H1 (cell line): ENCODE measurements around the gene MLLT11. TPM values are rescaled to one million over a fixed set of nuclear protein-coding genes. Genes with fewer than 3 reads are reported as not detected.

Experiments used
- HDAC2 ChIP-seq, 2 experiments: fragments of 300-600 bp in 1 of 2; sonication (generic) in 1 of 2; IDR thresholded peaks; 2 replicates each; pipeline ENCODE4 v1.6.1; 2011 to 2012; ENCODE audit warnings: low read depth in 2 of 2, low read length in 2 of 2, mild to moderate bottlenecking in 2 of 2, moderate library complexity in 2 of 2, borderline replicate concordance in 1 of 2, inconsistent platforms in 1 of 2
- PHF8 ChIP-seq: fragments of 200-600 bp; sonication (generic); conservative IDR thresholded peaks from 2 replicates; pipeline ENCODE4 v1.7.1; 2012; ENCODE audit warnings: low read depth, mild to moderate bottlenecking, inconsistent platforms, low read length, moderate library complexity
- RAD21 ChIP-seq, 2 experiments: IDR thresholded peaks in 1 of 2; conservative IDR thresholded peaks in 1 of 2; 2 replicates each; pipeline ENCODE4 v1.6.1; 2011; ENCODE audit warnings: low read depth in 2 of 2, low read length in 2 of 2, improper control_type of control experiment in 1 of 2, inconsistent platforms in 1 of 2, mild to moderate bottlenecking in 1 of 2, moderate library complexity in 1 of 2
- TAF1 ChIP-seq: IDR thresholded peaks from 2 replicates; pipeline ENCODE4 v1.6.1; 2011; ENCODE audit warnings: mild to moderate bottlenecking, low read depth, low read length
- TAF7 ChIP-seq: optimal IDR thresholded peaks from 2 replicates; pipeline ENCODE3; 2011; ENCODE audit warnings: low read depth, mild to moderate bottlenecking, inconsistent platforms, low read length, moderate library complexity, borderline replicate concordance
- TCF12 ChIP-seq: IDR thresholded peaks from 2 replicates; pipeline ENCODE4 v1.6.1; 2011; ENCODE audit warnings: low read depth, mild to moderate bottlenecking, low read length
- polyA plus RNA-seq, 7 experiments: library from polyadenylated mRNA; depleted of rRNA in 3 of 7; stranded (reverse) in 5 of 7; unstranded in 2 of 7; fragments of >200 nt in 5 of 7; fragments of 200-250 nt in 2 of 7; gene quantifications; 1 replicate in 5 of 7; 2 replicates in 1 of 7; 4 replicates in 1 of 7; pipeline versions ENCODE4 v1.2.1 to v1.2.3, GENCODE V29; 2011 to 2013; ENCODE audit warnings: missing spikeins in 2 of 7, mixed read lengths in 2 of 7
- total RNA-seq: library from RNA; stranded (reverse); fragmentation: NEBNext Ultra II Directional; extraction: Animal tissue kit (Norgen Biotek cat#: 25700); gene quantifications from 2 replicates; pipeline ENCODE4 v1.2.1, GENCODE V29; 2021
- TF ChIP-seq, protein P1 (sequence below), 3 experiments: IDR thresholded peaks; 1 replicate in 2 of 3; 2 replicates in 1 of 3; pipeline versions ENCODE4 v1.5.1 to v1.6.1; 2011; ENCODE audit warnings: low read length in 3 of 3, mild to moderate bottlenecking in 3 of 3, inconsistent platforms in 2 of 3, low read depth in 1 of 3, moderate library complexity in 1 of 3; ENCODE audit not compliant: insufficient read depth in 1 of 3; ENCODE audit errors: control extremely low read depth in 1 of 3
- TF ChIP-seq, protein P2 (sequence below): IDR thresholded peaks from 2 replicates; pipeline ENCODE4 v1.6.1; 2012; ENCODE audit warnings: low read length, inconsistent platforms

The MLLT11 gene
- total and polyA plus RNA-seq, 2 of the 8 experiments (the other 6 are each of a cell fraction or from before 2014, with no cell fraction given): 13.7 to 18.1 TPM

DNA sequence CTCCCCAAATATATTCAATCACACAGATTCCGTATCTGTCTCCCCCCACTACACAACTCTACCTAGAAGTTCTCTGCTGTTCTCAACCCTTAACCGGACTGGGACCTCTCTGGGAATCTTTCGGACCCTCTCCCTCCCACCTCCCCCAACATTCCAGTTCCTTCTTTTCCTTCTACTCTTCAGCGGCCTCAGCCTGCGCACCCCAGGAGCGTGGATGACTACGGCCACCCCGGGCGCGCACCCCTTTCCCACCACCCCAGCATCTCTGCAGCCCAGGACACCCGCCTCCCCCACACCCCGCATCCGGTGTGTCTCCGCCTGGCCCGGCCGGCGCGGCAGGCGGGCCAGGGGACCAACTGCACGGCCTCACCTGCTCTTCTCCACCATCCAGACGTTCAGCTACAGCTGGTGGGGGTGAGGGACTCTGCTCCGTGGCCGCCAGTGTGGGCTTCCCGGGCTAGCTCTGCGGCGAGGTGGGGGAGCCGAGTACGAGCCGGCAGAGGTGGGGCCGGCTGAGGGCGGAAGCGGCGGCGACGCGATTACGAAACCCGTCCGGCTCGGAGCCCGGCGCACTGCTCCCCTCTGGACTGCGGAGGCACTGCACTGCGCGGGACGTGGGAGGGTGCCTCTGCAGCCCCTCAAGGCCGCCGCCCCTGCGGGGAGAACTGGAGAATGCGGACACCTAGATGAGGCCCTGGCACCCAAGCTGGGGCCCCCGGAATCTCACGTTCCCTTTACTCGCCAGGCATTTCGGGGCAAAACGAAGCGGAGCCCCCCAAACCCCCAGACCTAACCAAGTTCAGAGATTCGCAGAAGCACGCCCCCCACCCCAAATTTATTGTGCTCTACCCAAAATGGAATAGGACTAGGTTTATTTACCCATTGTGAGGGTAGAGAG is 839 bp upstream of the MLLT11 start, which contains the start of gene CDC42SE1 (continued):
- peak; percentile 20 to 50; a peak in 3 of 4 replicates for TF ChIP-seq RAD21 (IDR thresholded peaks at IDR 0.05 in 1 of 2, conservative IDR thresholded peaks at IDR 0.05 in 1 of 2; ENCODE audit: low read depth in 2 of 2, low read length in 2 of 2)
- 0 out of 2 replicates have a peak, but pooled peaks have one; percentile 19 for TF ChIP-seq TCF12
- TF ChIP-seq, protein P1, sequence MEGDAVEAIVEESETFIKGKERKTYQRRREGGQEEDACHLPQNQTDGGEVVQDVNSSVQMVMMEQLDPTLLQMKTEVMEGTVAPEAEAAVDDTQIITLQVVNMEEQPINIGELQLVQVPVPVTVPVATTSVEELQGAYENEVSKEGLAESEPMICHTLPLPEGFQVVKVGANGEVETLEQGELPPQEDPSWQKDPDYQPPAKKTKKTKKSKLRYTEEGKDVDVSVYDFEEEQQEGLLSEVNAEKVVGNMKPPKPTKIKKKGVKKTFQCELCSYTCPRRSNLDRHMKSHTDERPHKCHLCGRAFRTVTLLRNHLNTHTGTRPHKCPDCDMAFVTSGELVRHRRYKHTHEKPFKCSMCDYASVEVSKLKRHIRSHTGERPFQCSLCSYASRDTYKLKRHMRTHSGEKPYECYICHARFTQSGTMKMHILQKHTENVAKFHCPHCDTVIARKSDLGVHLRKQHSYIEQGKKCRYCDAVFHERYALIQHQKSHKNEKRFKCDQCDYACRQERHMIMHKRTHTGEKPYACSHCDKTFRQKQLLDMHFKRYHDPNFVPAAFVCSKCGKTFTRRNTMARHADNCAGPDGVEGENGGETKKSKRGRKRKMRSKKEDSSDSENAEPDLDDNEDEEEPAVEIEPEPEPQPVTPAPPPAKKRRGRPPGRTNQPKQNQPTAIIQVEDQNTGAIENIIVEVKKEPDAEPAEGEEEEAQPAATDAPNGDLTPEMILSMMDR (IDR thresholded peaks at IDR 0.05; ENCODE audit: control extremely low read depth in 1 of 3, insufficient read depth in 1 of 3, low read depth in 1 of 3, low read length in 3 of 3): peak; percentile 75 to 82 (median 80)
- peak in 1 of 2 experiments; percentile 78; a peak in 1 of 4 replicates for TF ChIP-seq HDAC2 (IDR thresholded peaks at IDR 0.05; ENCODE audit: borderline replicate concordance in 1 of 2, low read depth in 2 of 2, low read length in 2 of 2)
- TF ChIP-seq TAF7: peak; percentile 56
- TF ChIP-seq PHF8: peak; percentile 64
- peak; percentile 68 for TF ChIP-seq TAF1
- TF ChIP-seq, protein P2, sequence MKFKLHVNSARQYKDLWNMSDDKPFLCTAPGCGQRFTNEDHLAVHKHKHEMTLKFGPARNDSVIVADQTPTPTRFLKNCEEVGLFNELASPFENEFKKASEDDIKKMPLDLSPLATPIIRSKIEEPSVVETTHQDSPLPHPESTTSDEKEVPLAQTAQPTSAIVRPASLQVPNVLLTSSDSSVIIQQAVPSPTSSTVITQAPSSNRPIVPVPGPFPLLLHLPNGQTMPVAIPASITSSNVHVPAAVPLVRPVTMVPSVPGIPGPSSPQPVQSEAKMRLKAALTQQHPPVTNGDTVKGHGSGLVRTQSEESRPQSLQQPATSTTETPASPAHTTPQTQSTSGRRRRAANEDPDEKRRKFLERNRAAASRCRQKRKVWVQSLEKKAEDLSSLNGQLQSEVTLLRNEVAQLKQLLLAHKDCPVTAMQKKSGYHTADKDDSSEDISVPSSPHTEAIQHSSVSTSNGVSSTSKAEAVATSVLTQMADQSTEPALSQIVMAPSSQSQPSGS: no peak
